ENCODE results near the gene SNTA1.
"Not testable (repeated sequence)": the region's sequence is repeated elsewhere in the genome, so short reads cannot be mapped to it uniquely, and the experiment has no call there.

Gene SNTA1

GRCh38 chr20:33389326-33389725 is 54.2 kb downstream of the SNTA1 start:
- DNase-seq: not testable (repeated sequence)

DNA sequence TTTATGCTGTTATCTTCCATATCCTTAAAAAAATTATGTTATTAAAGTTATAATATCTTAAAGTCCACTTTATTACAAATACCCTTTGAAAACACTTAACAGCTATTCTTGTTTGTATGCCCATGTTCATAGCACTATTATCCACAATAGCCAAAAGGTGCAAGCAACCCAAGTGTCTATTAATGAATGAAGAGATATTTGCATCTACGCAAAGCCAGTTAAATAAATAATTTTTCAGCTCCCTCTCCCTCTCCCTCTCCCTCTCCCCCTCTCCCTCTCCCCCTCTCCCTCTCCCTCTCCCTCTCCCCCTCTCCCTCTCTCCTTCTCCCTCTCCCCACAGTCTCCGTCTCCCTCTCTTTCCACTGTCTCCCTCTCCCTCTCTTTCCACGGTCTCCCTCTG is 55.3 kb downstream of the SNTA1 start:
- DNase-seq: no peak

- DNase-seq: no peak
Observed at GRCh38 chr20:33387177-33387576, 56.4 kb downstream of the SNTA1 start.

DNA sequence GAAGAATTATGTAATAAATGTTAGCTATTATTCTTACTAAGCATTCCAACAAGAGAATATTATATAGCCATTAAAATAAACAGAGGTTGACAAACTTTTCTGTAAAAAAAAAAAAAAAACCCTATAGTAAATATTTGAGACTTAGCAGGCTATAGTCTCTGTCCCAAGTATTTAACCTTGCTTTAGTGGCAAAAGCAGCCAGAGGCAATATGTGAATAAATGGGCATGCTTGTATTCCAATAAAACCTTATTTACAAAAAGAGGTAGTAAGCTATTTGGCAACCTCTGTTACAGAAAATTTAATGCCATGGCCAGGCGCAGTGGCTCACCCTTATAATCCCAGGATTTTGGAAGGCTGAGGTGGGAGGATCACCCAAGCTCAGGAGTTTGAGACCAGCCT is 56.9 kb downstream of the SNTA1 start:
- DNase-seq: no peak

- DNase-seq: no peak
Observed at GRCh38 chr20:33377366-33377765, 66.2 kb downstream of the SNTA1 start.

- DNase-seq: no peak
Observed at GRCh38 chr20:33373735-33374605, 69.6 kb downstream of the SNTA1 start.

DNA sequence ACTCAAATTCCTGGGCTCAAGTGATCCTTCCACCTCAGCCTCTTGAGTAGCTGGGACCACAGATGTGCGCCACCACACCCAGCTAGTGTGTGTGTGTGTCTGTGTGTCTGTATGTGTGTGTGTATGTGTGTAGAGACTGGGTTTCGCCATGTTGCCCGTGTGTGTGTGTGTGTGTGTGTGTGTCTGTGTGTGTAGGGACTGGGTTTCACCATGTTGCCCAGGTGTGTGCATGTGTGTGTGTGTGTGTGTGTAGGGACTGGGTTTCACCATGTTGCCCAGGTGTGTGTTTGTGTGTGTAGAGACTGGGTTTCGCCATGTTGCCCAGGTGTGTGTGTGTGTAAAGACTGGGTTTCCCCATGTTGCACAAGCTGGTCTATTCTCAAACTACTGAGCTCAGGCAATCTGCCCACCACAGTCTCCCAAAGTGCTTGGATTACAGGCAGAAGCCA is 70.5 kb downstream of the SNTA1 start:
- DNase-seq: no peak

DNA sequence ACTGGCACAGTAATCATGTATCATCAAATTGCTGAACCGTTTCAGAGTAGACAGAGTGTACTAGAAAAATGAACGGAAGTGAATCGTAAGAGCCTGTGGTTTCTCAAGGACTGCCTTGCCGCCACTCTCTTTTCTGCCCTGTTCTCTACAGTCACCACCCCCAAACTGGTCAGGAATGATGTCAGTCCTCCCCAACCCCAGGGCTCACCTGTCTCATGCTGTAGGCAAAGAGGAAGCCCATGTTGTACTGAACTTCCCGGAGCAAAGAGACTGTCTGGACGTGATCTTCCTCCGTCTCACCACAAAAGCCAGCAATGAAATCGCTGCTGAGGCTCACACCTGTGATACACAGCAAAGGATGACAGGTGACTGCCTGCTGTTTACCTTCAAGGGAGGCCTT is 73.3 kb downstream of the SNTA1 start:
- peak; percentile 63 for DNase-seq

DNA sequence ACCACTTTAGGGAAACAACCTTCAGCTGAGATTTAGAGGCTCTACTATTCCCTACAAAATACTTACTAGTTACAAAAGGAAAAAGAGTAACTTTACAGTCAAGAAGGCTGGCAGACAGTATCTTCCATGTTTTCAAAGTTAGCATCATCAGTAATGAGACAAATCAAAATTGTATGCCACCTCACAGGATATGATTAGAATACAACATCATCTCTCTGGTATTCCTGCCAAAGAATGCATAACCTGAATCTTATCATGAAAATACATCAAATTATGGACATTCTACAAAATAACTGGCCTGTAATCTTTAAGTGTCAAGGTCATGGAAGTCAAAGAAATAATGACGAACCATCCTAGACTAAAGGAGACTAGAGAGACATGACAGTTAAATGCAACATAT is 80.7 kb downstream of the SNTA1 start:
- no peak for DNase-seq

DNA sequence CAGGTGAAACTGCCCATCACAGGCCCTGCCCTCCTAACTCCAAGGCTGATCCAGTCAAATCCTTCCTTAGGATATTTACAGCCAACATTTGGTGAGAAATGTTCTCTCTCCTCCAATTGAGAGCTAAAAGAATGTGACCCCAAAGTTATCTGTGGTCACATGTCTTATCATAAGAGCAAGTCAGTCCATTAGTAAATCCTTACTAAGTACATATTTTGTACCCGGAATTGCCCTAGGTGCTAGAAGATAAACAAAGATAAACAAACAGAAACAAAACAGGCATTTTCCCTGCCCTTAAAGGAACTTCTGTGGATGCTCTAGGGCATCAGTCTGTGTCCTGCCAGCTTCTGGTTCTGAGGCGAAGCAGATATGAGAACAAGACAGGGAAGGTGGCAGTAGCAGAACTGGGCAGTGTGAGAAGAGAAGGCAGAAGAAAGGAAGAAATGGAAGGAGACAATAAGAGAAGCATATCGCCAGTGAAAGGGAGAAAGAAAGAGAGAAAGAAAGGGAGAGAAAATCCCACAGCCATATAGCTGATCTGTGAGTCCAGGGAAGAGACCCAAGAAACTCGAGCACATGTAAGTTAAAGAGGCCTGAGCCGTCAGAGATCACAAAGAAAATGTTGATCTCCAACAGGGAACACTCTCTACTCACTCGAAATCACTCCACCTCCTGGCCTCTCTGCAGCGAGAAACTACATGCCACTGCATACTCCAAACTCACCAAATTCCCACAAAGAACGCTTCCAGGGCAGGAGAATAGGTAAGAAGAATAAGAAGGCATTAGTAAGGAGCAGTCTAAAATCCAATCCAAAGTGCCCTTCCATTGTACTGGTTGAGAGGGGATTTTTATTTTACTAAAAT is 83.9 kb downstream of the SNTA1 start:
- no peak for DNase-seq
